SK-N-MC (cell line): ENCODE results near the gene DENND5B.

Source experiments
- EZH2 ChIP-seq: fragments of 200-600 bp; sonication (generic); IDR thresholded peaks from one replicate; pipeline ENCODE4 v1.6.1; 2017; ENCODE audit warnings: antibody characterized with exemption
- POLR2AphosphoS5 ChIP-seq: IDR thresholded peaks from 2 replicates; pipeline ENCODE4 v1.6.1; 2012; ENCODE audit warnings: mild to moderate bottlenecking, low read depth, low read length, borderline replicate concordance

DNA sequence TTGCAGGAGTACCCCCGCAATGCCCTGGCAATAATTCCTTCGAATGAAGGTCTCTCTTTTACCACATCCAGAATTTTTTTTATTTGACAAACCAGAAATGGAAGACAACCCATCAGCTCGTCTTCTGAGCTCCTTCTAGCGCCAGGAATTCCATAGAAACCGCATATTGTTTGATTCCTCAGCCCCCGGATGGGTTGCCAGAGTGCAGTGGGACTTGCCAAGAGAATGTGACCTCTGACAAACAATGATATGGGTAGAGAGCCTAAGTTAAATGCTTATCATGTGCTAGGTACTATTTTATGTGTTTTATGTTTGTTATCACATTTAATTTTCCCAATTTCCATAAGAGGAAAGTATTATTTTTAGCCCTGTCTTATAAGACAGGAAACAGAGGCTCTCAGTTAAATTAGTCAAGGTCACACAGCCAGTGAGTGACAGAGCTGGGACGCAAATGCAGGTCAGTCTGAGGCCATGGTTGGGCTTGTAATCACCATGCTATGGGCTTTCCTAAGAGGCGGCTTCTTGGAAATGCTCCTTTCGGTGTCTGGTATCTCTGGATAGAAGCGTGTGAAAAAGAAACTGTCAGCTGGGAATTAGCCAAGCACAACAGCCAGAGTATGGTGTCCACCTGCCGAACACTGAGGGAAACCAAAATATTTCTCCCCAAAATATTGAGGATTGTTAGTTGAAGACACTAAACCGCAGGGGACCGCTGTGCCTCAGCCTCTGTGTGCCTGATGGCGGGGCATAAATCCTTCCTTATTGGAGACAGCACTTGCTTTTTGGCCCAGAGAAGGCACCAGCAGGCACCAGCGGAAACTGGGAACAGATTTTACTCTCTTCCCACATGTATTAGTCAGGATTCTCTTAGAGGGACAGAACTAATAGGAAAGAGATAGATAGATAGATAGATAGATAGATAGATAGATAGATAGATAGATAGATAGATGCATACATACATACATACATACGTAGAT lies 39.1 kb upstream of the DENND5B start:
- no peak for TF ChIP-seq EZH2
- no peak for TF ChIP-seq POLR2AphosphoS5
